ENCODE results near the gene B4GALT5. TPM values are rescaled to one million over a fixed set of nuclear protein-coding genes. Genes with fewer than 3 reads are reported as not detected.
"Not testable (repeated sequence)": the region's sequence is repeated elsewhere in the genome, so short reads cannot be mapped to it uniquely, and the experiment has no call there.

The B4GALT5 gene
- total RNA-seq, 1 experiment from 2014 or later, result 31.5 TPM

DNA sequence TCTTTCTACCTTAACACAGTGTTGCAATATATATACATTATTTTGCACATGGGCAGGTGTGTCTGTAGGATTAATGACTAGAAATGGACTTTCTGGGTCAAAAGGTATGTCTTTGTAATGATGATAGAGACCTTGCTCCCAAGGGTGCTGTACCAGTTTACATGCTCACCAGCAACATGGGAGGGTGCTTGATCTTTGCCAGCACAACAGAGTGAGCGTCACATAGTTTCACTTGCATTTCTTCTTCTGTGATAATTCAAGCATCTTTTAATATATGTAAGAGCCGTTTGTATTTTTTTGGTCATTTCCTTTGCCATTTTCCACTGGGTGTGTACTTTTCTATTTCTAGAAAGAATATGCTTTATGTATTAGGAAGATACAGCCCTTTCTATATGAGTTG, 23.6 kb upstream of the B4GALT5 start:
- no peak for DNase-seq (ENCODE audit: low read depth)

DNA sequence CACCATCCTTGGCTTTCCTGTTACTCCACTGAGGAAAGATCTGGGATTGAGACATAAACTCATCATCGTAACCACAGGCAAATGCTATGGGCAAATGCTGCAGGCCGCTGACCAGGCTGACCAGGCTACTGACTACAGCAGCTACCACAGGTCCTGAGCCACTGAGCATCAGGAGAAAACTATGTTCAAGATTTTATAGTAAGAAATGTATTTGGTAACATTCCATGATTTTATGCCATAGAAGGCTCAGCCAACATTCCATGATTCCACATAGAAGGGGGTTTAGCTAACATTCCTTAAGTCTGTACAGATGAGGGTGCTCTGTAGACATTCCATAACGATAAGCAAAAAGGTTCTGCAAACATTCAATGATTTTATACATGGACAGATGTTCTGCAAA, 16.1 kb upstream of the B4GALT5 start:
- peak; percentile 31 for DNase-seq (ENCODE audit: low read depth)

DNA sequence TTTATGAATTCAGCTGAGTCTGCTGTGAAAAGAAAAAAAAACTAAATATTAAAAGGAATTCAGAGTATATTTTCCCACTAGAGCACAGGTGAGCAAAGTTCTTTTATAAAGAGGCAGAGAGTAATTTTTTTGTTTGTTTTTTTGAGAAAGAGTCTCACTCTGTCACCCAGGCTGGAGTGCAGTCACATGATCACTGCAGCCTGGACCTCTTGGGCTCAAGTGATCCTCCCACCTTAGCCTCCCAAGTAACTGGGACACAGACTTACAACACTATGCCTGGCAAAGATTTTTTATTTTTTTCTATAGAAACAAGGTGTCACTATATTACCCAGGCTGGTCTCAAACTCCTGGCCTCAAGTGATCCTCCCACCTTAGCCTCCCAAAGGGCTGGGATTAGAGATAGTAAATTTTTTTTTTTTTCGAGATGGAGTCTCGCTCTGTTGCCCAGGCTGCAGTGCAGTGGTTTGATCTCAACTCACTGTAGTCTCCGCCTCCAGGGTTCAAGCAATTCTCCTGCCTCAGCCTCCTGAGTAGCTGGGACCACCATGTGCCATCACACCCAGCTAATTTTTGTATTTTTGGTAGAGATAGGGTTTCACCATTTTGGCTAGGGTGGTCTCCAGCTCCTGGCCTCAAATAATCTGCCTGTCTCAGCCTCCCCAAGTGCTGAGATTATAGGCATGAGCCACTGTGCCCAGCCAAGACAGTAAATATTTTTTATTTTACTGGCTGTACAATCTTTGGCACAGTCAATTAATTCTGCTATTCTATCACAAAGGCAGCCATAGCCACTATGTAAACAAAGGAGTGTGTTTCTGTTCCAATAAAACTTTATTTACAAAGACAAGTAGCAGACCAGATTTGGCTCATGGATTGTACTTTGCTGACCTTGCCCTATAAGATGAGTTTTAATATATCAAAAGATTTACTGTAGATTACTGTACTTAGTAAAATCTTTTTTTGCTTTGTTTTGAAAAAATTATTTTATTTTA, 14.5 kb upstream of the B4GALT5 start:
- no peak for DNase-seq (ENCODE audit: low read depth)

DNA sequence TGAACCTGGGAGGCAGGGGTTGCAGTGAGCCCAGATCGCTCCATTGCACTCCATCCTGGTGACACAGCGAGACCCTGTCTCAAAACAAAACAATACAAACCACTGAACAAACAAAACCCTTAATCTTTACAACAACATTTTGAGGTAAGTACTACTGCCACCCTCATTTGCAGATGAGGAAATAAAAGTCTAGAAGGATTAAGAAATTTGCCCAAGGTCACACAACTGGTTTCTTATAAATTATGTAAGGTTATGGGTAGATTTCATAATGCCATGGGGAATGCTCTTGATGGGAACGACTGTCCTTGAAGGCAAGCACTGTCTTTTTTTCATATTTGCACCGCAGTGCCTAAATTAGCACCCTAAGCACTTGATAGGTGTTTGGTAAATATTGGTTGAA, 13.8 kb upstream of the B4GALT5 start:
- no peak for DNase-seq (ENCODE audit: low read depth)

DNA sequence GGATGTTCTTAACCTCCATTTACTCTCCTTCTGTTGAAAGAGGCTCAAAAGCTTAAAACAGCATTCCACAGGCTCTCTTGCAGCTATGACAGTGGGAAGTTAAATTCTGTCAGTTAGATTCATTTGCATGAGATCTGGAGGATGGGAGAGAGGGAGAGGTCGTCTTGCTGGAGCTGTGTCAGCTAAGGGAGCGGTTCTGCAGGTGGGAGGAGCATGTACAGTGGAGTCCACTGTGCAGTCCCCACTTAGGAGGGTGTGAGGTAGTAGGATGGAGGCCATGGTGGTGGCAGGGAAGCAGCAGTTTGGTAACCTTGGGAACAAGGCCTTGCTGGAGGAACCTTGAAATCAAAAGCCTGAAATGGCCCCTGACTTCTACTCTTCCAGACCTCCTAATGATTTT, 12.0 kb upstream of the B4GALT5 start:
- DNase-seq (ENCODE audit: low read depth), result no peak

DNA sequence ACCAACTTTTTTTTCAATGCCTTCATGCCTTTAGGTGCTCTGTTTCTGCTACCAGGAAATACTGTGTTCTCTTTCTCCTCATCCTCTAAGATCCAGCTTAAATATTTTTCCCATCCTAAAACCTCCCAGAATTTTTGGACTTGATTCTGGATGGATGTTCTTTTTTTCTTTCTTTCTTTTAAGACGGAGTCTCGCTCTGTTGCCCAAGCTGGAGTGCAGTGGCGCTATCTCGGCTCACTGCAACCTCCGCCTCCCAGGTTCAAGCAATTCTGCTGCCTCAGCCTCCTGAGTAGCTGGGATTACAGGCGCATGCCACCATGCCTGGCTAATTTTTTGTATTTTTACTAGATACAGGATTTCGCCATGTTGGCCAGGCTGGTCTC, 11.5 kb upstream of the B4GALT5 start:
- DNase-seq (ENCODE audit: low read depth), result not testable (repeated sequence)

DNA sequence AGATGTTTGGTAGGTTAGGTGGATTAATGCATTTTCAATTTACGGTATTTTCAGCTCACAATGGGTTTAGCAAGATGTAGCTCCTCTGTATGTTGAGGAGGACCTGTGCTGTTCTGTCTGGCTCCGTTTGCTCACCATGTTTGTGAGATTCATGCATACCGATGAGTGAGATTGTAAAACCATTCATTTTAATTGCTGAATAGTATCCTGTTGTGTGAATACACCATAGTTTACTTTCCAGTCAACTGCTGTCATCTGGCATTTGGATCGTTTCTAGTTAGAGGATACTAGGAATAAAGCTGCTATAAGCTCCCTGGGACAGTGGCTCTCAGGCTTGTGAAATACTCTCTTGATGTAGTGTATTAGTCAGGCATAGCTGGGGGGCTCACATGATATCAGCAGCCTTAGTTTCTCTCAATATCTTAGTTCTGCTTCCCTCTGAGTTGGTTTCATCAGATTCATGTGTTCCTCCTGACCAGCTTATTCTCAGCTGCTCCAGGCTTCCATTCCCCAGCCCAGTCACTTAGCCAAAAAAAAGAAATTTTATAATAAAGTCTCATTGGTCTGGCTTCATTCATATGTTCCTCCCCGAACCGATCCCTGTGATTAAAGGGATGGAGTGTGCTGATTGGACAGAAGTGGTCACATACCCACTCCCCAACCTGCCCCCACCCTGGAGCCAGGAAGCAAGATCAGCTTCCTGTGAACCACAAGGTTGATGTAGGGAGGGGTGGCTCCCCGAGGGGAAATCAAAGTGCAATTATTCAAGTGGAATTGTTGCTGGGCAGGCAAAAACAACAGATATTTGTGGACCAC, 10.9 kb upstream of the B4GALT5 start:
- DNase-seq (ENCODE audit: low read depth), result peak; percentile 29

DNA sequence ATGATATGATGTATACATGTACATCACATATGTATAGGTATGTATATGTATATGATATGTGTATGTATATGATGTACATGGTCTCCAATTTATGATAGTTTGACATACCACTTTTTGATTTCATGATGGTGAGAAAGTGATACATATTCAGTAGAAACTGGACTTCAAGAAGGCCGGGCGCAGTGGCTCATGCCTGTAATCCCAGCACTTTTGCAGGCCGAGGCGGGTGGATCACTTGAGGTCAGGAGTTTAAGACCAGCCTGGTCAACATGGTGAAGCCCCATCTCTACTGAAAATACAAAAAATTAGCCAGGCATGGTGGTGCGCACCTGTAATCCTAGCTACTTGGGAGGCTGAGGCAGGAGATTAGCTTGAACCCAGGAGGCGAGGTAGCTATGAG, 10.1 kb upstream of the B4GALT5 start:
- not testable (repeated sequence) for DNase-seq (ENCODE audit: low read depth)

DNA sequence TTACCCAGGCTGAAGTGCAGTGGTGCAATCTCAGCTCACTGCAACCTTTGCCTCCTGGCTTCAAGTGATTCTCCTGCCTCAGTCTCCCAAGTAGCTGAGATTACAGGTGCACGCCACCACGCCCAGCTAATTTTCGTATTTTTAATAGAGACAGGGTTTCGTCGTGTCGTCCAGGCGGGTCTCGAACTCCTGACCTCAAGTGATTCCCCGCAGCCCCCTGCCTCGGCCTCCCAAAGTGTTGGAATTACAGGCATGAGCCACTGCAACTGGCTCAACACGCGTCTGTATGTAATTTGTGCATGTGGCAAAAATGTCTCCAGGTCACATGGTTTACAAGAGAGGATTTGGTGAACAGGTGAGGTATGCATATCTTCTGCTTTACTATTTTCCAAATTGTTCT, 7.6 kb upstream of the B4GALT5 start:
- DNase-seq (ENCODE audit: low read depth), result not testable (repeated sequence)

DNA sequence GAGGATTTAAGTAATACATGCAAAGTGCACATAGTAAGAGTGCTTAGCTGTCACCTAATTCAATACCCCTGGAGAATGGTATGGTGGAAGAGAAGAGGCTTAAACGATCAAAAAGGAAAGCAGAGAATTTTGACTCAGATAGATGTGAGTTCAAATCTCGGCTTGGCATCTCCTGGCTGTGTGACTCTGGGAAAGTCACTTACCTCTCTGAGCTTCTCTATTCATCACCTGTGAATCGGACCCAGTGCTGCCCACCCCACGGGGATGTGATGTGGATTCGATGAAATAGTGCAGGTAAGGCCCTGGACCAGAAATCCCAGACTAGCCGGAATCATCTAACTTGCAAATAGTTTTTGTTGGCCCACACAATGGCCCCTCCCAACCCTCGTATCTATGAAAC, 1.8 kb upstream of the B4GALT5 start:
- DNase-seq (ENCODE audit: low read depth), result no peak

DNA sequence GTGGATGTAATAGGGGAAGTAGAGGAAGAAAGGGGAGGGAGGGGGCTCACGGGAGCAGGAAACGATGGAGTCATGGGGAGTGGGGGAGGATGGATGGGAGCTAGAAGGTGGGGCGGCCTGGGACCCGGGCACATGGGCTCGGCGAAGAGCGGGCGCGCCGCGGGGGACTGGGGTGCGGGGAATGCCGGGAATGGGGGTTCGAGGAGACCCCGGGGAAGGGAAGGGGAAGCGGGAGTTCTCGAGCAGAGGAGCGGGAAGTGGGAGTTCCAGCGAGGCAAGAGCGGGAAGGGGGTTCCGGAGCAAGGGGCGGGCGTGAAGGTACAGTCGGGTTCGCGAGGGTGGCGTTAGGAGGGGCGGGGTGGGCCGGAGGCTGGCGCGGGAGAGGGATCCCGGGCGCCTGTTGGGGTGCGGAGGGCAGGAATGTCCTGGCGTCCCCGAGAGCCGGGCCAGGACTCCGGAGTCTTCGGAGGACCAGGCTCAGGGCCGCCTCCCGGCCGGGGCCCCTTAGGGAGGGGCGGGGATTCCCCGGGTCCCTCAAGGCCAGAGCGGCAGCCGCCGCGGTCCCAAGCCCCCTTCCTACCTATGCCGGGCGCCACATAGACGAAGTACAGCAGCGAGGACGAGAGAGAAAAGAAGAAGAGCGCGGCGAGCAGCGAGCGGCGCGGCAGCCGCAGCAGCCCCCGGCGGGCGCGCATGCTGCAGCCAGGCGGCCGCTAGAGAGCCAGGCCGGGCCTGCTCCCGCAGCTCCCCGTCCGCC, 504 bp downstream of the B4GALT5 start:
- DNase-seq (ENCODE audit: low read depth), result peak; percentile 20

DNA sequence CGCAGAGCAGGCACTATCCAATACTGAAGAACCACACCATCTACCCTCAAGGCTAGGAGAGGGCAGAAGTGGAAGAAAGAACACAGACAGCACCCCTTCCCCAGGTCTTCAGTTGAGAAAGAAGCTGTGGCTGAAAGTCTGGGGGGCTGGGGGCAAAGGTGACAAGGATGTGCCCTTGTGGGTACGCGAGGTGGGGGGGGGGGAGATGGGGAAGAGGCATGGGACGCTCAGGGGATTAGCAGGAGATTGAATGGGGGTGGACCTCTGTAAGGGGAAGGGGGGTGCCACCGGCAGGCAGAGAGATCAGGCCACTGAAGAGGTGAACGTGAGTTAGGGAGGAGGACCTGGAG, 1.1 kb downstream of the B4GALT5 start:
- DNase-seq (ENCODE audit: low read depth), result no peak

DNA sequence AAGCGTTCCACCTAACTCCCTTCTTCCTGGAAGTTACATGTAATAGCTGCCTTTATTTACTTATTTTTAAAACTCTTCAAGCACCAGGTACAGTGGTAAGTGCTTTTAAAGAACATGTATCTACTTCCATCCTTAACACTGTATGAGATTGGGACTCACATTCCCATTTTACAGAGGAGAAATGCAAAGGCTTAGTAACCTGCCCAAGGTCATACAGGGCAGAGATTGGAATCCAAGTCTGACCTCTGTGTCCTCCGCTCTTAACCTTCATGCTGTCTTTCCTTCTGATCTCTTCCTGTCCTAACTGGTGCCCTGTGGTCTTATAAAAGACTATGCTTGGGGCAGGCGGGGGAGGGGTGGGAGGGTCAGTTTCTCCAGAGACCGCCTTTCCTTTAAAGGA, 1.6 kb downstream of the B4GALT5 start:
- no peak for DNase-seq (ENCODE audit: low read depth)

DNA sequence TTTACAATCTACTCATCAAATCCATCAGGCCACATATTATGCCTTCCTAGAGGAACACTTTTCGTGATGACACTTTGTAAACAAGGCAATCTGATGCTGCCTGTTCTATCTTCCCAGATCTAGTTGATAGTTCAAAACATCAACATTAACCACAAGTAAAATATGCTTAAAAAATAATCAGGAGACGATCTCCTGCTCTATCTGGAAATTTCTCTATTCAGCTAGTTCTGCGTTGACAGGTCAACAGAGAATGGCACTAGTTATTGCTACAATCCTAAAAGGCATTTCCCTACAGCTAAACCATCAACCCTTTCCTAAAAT, 2.1 kb downstream of the B4GALT5 start:
- DNase-seq (ENCODE audit: low read depth), result no peak

DNA sequence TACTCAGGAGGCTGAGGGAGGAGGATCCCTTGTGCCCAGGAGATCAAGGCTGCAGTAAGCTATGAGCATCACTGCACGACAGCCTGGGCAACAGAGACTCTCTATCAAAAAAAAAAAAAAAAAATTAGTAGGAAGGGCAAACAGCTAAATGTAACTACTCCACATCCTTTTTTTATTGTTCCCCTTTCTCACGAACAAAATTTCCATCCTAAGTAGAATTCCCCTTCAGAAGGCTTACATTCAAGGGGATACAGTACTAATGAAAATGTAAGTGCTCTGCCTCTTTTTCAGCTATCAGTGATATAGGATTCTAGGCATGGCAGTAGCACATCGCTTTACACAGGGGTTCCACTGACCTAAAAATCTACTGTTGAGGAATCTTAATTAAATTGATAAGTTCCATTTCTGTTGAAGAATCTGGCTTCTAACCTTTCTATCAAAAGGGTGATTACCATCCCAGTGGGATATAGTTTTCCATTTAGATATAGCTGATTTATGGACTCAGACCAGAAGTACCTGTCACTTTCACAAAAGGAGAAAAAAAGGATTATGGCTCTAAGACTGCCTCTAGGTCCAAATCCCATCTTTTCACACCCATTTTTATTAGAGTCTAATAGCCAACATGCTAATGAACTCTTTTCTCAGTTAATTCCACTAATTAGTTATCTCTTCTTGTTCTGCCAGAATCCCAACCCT, 2.6 kb downstream of the B4GALT5 start:
- no peak for DNase-seq (ENCODE audit: low read depth)

DNA sequence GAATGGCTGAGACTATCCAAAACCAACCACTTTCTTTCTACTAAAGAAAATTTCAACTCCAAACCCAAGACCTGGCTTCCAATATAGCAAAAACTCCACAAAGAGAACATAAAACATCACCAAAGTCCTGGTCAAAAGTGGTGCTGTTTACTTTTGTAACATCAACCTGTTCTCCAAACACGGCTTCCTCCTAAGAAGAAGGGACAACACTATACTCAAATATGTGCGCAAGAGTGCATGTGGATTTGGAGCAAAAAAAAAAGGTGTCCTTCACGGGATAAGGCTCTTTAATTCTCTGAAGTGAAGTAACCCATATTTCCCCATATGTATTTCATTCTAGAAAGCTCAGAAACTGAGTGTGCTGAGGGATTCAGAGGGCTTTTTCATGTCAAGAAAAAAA, 6.6 kb downstream of the B4GALT5 start:
- no peak for DNase-seq (ENCODE audit: low read depth)

DNA sequence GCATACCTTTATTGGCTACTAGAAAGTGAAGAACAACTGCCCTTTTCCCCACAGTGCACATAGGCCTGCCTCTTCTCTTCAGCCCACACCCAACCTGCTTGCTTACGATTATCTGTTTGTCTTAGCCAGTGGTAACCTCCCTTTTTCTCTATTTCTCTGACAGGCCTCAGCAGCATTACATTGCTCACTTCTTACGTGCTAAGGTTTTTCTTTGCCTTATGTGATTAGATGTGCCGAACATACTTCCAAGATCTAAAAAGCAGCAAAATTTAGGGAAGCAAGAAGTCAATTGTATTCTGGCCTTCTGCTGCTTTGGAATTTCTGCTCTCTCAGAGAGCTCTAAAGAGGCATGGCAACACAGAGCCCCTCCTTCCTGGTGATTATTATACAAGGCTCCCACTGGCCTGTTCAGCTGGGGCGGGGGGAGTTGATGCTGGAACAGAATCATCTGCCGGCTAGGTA, 7.0 kb downstream of the B4GALT5 start:
- DNase-seq (ENCODE audit: low read depth), result no peak

DNA sequence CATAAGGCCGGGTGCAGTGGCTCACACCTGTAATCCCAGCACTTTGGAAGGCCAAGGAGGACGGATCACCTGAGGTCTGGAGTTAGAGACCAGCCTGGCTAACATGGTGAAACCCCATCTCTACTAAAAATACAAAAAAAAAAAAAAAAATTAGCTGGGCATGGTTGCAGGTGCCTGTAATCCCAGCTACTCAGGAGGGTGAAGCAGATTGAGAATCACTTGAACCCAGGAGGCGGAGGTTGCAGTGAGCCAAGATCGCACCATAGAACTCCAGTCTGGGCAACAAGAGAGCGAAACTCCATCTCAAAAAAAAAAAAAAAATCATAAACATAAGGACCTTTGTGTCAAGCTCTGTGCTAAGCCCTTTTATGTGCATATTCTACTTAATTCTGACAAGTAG, 7.8 kb downstream of the B4GALT5 start:
- DNase-seq (ENCODE audit: low read depth), result not testable (repeated sequence)

DNA sequence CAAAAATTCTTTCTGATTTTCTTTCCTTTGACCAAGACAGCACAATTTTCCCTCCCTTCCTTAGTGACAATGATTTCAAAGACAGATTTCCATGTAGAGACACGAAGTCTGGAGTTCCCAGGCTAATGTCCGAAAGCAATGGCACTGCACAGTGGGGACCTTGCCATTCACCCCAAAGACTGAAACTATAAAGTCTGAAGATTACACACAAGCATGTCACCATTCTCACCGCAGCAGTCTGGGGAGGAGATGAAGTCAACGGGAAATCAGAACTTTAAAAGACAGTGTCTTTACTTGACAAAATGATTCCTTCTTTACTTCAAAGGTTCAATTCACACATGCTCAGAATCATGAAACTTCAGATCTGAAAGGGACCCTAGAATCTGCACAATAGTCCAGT, 8.3 kb downstream of the B4GALT5 start:
- no peak for DNase-seq (ENCODE audit: low read depth)

DNA sequence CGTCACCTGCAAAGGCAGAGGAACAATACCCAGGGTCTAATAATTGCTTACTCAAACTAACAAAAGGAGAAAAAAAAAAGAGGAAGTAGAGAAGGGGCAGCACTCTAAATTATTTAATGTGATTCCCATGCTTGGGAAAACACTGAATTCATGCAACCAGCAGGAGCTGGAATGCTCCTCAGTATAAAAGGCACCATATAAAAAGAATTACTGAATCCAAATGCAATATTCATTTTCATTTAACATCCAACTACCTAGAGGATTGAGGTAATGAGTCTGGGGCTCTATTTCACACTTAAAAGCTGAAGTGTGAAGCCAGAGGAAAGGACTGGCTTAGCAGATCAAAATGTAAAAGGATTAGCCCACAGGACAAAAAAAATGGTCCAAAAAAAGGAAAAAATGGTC, 8.7 kb downstream of the B4GALT5 start:
- DNase-seq (ENCODE audit: low read depth), result no peak

DNA sequence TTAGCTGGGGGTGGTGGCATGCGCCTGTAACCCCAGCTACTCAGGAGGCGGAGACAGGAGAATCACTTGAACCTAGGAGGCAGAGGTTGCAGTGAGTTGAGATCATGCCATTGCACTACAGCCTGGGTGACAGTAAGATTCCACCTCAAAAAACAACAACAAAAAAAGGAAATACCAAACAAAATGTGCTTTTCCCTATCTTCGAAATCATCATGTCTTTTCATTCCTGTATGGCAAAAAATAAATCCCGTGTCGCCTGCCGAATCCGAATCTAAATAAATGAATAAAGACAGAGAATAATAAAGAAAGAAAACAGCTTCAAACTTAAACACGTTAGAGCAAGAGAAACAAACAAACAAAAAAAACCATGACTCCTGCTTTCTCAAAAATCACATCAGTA, 11.8 kb downstream of the B4GALT5 start:
- DNase-seq (ENCODE audit: low read depth), result no peak
